ENCODE results near the gene SGPP2.

- TF ChIP-seq, protein P1, sequence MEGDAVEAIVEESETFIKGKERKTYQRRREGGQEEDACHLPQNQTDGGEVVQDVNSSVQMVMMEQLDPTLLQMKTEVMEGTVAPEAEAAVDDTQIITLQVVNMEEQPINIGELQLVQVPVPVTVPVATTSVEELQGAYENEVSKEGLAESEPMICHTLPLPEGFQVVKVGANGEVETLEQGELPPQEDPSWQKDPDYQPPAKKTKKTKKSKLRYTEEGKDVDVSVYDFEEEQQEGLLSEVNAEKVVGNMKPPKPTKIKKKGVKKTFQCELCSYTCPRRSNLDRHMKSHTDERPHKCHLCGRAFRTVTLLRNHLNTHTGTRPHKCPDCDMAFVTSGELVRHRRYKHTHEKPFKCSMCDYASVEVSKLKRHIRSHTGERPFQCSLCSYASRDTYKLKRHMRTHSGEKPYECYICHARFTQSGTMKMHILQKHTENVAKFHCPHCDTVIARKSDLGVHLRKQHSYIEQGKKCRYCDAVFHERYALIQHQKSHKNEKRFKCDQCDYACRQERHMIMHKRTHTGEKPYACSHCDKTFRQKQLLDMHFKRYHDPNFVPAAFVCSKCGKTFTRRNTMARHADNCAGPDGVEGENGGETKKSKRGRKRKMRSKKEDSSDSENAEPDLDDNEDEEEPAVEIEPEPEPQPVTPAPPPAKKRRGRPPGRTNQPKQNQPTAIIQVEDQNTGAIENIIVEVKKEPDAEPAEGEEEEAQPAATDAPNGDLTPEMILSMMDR (IDR thresholded peaks at IDR 0.05), result no peak
- no peak for TF ChIP-seq POLR2A (IDR thresholded peaks at IDR 0.05)
These were observed 28.1 kb downstream of the SGPP2 start for GRCh38 chr2:222452422-222452950.
